CD4-positive, alpha-beta T cell treated with Interleukin-4 for 1 hour (primary cell): ENCODE measurements around the gene C11orf71.

ENCODE experiments used
- DNase-seq, 2 donors: peaks; one replicate each; pipeline ENCODE4 v3.0.0-alpha.2; 2020 to 2022

Gene C11orf71

GRCh38 chr11:114353443-114353842 lies 46.9 kb downstream of the C11orf71 start:
- DNase-seq, result no peak

- no peak for DNase-seq
These were observed 50.3 kb downstream of the C11orf71 start for GRCh38 chr11:114350022-114350421.
